Loucy (cell line): ENCODE data around the gene USP9Y.

Source experiments
- H2AFZ ChIP-seq: fragments of 200-600 bp; sonication (generic); 2 replicates; pipeline ENCODE4 v1.6.0; 2016; ENCODE audit warnings: antibody characterized with exemption, mild to moderate bottlenecking, low read length, moderate library complexity
- H3F3A ChIP-seq: fragments of 200-600 bp; 2 replicates; pipeline ENCODE4 v1.6.0; 2016; ENCODE audit warnings: antibody characterized with exemption, low read depth, mild to moderate bottlenecking
- H3K27me3 ChIP-seq: fragments of 200-600 bp; sonication (generic); 2 replicates; pipeline ENCODE4 v1.6.1; 2014; ENCODE audit warnings: low read length, mild to moderate bottlenecking; ENCODE audit not compliant: insufficient read depth, poor library complexity, severe bottlenecking
- H3K36me3 ChIP-seq: fragments of 200-600 bp; sonication (generic); 2 replicates; pipeline ENCODE4 v1.6.1; 2016; ENCODE audit warnings: low read length; ENCODE audit not compliant: insufficient read depth
- H3K4me1 ChIP-seq: fragments of 200-600 bp; sonication (generic); 2 replicates; pipeline ENCODE4 v1.5.1; 2014; ENCODE audit warnings: low read length, mild to moderate bottlenecking; ENCODE audit not compliant: insufficient read depth, poor library complexity, severe bottlenecking
- H3K4me2 ChIP-seq: fragments of 200-600 bp; sonication (generic); 2 replicates; pipeline ENCODE4 v1.6.0; 2014; ENCODE audit warnings: antibody characterized with exemption, low read length, low read depth, mild to moderate bottlenecking; ENCODE audit not compliant: poor library complexity, severe bottlenecking
- H3K4me3 ChIP-seq: fragments of 200-600 bp; sonication (generic); 2 replicates; pipeline ENCODE4 v1.5.1; 2014; ENCODE audit warnings: low read length, mild to moderate bottlenecking, mixed read lengths; ENCODE audit not compliant: poor library complexity, severe bottlenecking
- H3K79me2 ChIP-seq: fragments of 200-600 bp; sonication (generic); 2 replicates; pipeline ENCODE4 v1.6.1; 2014; ENCODE audit warnings: low read length; ENCODE audit not compliant: insufficient read depth
- H3K9ac ChIP-seq: fragments of 200-600 bp; sonication (generic); 2 replicates; pipeline ENCODE4 v1.6.0; 2014; ENCODE audit warnings: mild to moderate bottlenecking, low read depth, low read length, moderate library complexity; ENCODE audit not compliant: poor library complexity, severe bottlenecking
- H3K9me2 ChIP-seq: fragments of 200-600 bp; sonication (generic); replicated peaks from 2 replicates; pipeline ENCODE4 v1.6.1; 2016; ENCODE audit warnings: low read depth, low read length, mixed read lengths
- H3K9me3 ChIP-seq: fragments of 200-600 bp; sonication (generic); 2 replicates; pipeline ENCODE4 v1.6.1; 2014; ENCODE audit warnings: mild to moderate bottlenecking, antibody characterized with exemption, low read length, low read depth; ENCODE audit not compliant: insufficient read depth
- H4K20me1 ChIP-seq: fragments of 200-600 bp; sonication (generic); 2 replicates; pipeline ENCODE4 v1.6.0; 2014; ENCODE audit warnings: antibody characterized with exemption, low read length, mild to moderate bottlenecking; ENCODE audit not compliant: insufficient read depth, poor library complexity, severe bottlenecking
- CTCF ChIP-seq: fragments of 200-600 bp; sonication (generic); conservative IDR thresholded peaks from 2 replicates; pipeline ENCODE4 v1.5.1; 2014; ENCODE audit warnings: mild to moderate bottlenecking, antibody characterized with exemption, low read length
- EZH2phosphoT487 ChIP-seq: fragments of 200-600 bp; IDR thresholded peaks from 2 replicates; pipeline ENCODE4 v1.6.1; 2018; ENCODE audit warnings: antibody characterized with exemption, mild to moderate bottlenecking, moderate library complexity, borderline replicate concordance

The USP9Y gene

GRCh38 chrY:12809034-12809433 lies 108.0 kb downstream of the USP9Y start:
- H3K9ac ChIP-seq = no peak overlapping the region
- H3K27me3 ChIP-seq = no peaks in the 10 kb centered on the region
- no peaks in the 10 kb centered on the region for H3K9me2 ChIP-seq
- no peaks in the 10 kb centered on the region for H3K79me2 ChIP-seq
- H3K4me1 ChIP-seq = no peaks in the 10 kb centered on the region
- no peaks in the 10 kb centered on the region for H4K20me1 ChIP-seq
- TF ChIP-seq CTCF (no peak), EZH2phosphoT487 (no peak)
- no peak overlapping the region for H3K4me3 ChIP-seq
- H3K4me2 ChIP-seq = no peak overlapping the region
- no peaks in the 10 kb centered on the region for H3F3A ChIP-seq
- H3K9me3 ChIP-seq = no peaks in the 10 kb centered on the region
- no peak overlapping the region for H2AFZ ChIP-seq
- H3K36me3 ChIP-seq = no peaks in the 10 kb centered on the region

- Histone ChIP-seq H3K4me1 (no peaks in the 10 kb centered on the region), H3K4me2 (no peak overlapping the region), H3K9me2 (no peaks in the 10 kb centered on the region), H3K4me3 (no peak overlapping the region), H2AFZ (no peak overlapping the region), H3K27me3 (no peaks in the 10 kb centered on the region), H3K36me3 (no peaks in the 10 kb centered on the region), H3K79me2 (no peaks in the 10 kb centered on the region), H4K20me1 (no peaks in the 10 kb centered on the region), H3K9ac (no peak overlapping the region), H3K9me3 (no peaks in the 10 kb centered on the region), H3F3A (no peaks in the 10 kb centered on the region)
- TF ChIP-seq EZH2phosphoT487 (no peak), CTCF (no peak)
These were observed 122.4 kb downstream of the USP9Y start for GRCh38 chrY:12823408-12823807.

- Histone ChIP-seq H3K9me3 (no peaks in the 10 kb centered on the region), H3K4me1 (no peaks in the 10 kb centered on the region), H4K20me1 (no peaks in the 10 kb centered on the region), H2AFZ (no peak overlapping the region), H3K36me3 (no peaks in the 10 kb centered on the region), H3F3A (no peaks in the 10 kb centered on the region), H3K9me2 (no peaks in the 10 kb centered on the region), H3K79me2 (no peaks in the 10 kb centered on the region), H3K9ac (no peak overlapping the region), H3K4me3 (no peak overlapping the region), H3K4me2 (no peak overlapping the region), H3K27me3 (no peaks in the 10 kb centered on the region)
- TF ChIP-seq CTCF (no peak), EZH2phosphoT487 (no peak)
These were observed 125.8 kb downstream of the USP9Y start for GRCh38 chrY:12826791-12827190.
